Suprapubic skin (tissue), 4 donors: ENCODE results near the gene PDE4D. TPM values are rescaled to one million over a fixed set of nuclear protein-coding genes. Genes with fewer than 3 reads are reported as not detected.

Experiments
- DNase-seq, 2 donors: peaks; one replicate each; pipeline ENCODE4 v3.0.0-alpha.2; 2019; ENCODE audit warnings: low spot score in 2 of 2
- H3K27ac ChIP-seq: fragments of 200-600 bp; sonication (generic); one replicate; pipeline ENCODE4 v1.5.1; 2019
- H3K27me3 ChIP-seq: fragments of 200-600 bp; sonication (generic); one replicate; pipeline ENCODE4 v1.5.1; 2019
- H3K36me3 ChIP-seq: fragments of 200-600 bp; sonication (generic); one replicate; pipeline ENCODE4 v1.5.1; 2019
- H3K4me1 ChIP-seq: fragments of 200-600 bp; sonication (generic); one replicate; pipeline ENCODE4 v1.5.1; 2019
- H3K4me3 ChIP-seq: fragments of 200-600 bp; sonication (generic); one replicate; pipeline ENCODE4 v1.5.1; 2019; ENCODE audit warnings: mild to moderate bottlenecking
- H3K9me3 ChIP-seq: fragments of 200-600 bp; sonication (generic); one replicate; pipeline ENCODE4 v1.5.1; 2019
- CTCF ChIP-seq, 2 donors: fragments of 200-600 bp in 1 of 2; fragments of 450-650 bp in 1 of 2; sonication (generic) in 1 of 2; IDR thresholded peaks; one replicate each; pipeline ENCODE4 v1.5.1; 2016 to 2019; ENCODE audit warnings: antibody characterized with exemption in 2 of 2, mild to moderate bottlenecking in 1 of 2, moderate library complexity in 1 of 2
- EP300 ChIP-seq: sonication (generic); formaldehyde crosslinking; IDR thresholded peaks from one replicate; pipeline ENCODE4 v1.6.1; 2017; ENCODE audit warnings: antibody characterized with exemption
- POLR2A ChIP-seq, 2 donors: fragments of 450-650 bp; IDR thresholded peaks; one replicate each; pipeline ENCODE4 v1.6.1; 2017; ENCODE audit warnings: antibody characterized with exemption in 2 of 2, mild to moderate bottlenecking in 2 of 2, moderate library complexity in 2 of 2
- POLR2AphosphoS5 ChIP-seq, 3 donors: sonication (generic); formaldehyde crosslinking; IDR thresholded peaks; one replicate each; pipeline ENCODE4 v1.6.1; 2017; ENCODE audit warnings: antibody characterized with exemption in 3 of 3
- WGBS: methylation state at CpG from one replicate; pipeline ENCODE4 v1.1.5; 2018; 5-methylcytosine and 5-hydroxymethylcytosine counted together
- total RNA-seq, 4 donors: library from RNA; depleted of rRNA; stranded (reverse); fragments of >200 nt; gene quantifications; one replicate each; pipeline ENCODE4 v1.1.0, GENCODE V29; 2016

The PDE4D gene
- total RNA-seq, 4 donors from 2014 or later: 26.8 to 57.2 (median 29.9) TPM

GRCh38 chr5:59016925-59017324 is 876.6 kb downstream of the PDE4D start:
- no peak overlapping the region for H3K27ac ChIP-seq
- H3K4me1 ChIP-seq: no peaks in the 10 kb centered on the region
- DNase-seq: no peak
- H3K9me3 ChIP-seq: no peaks in the 10 kb centered on the region
- H3K4me3 ChIP-seq: no peak overlapping the region
- H3K27me3 ChIP-seq: no peaks in the 10 kb centered on the region
- no peaks in the 10 kb centered on the region for H3K36me3 ChIP-seq
- no peak for TF ChIP-seq EP300
- TF ChIP-seq CTCF (IDR thresholded peaks at IDR 0.05): no peak
- TF ChIP-seq POLR2A (IDR thresholded peaks at IDR 0.05): no peak
- TF ChIP-seq POLR2AphosphoS5 (IDR thresholded peaks at IDR 0.05): no peak
- 94% methylated on average over 5 of the region's 5 CpGs for WGBS

GRCh38 chr5:59008816-59009473 is 884.6 kb downstream of the PDE4D start:
- Histone ChIP-seq H3K9me3 (no peaks in the 10 kb centered on the region), H3K4me3 (no peak overlapping the region), H3K4me1 (no peaks in the 10 kb centered on the region), H3K27ac (no peak overlapping the region), H3K27me3 (no peaks in the 10 kb centered on the region), H3K36me3 (no peaks in the 10 kb centered on the region)
- TF ChIP-seq POLR2AphosphoS5 (IDR thresholded peaks at IDR 0.05) (no peak), EP300 (no peak), CTCF (IDR thresholded peaks at IDR 0.05) (no peak), POLR2A (IDR thresholded peaks at IDR 0.05) (no peak)
- DNase-seq: no peak

GRCh38 chr5:59007460-59008063 is 886.0 kb downstream of the PDE4D start:
- Histone ChIP-seq H3K36me3 (no peaks in the 10 kb centered on the region), H3K9me3 (no peaks in the 10 kb centered on the region), H3K27me3 (no peaks in the 10 kb centered on the region), H3K4me1 (no peaks in the 10 kb centered on the region), H3K4me3 (no peak overlapping the region), H3K27ac (no peak overlapping the region)
- no peak for TF ChIP-seq POLR2A (IDR thresholded peaks at IDR 0.05)
- TF ChIP-seq EP300: no peak
- TF ChIP-seq CTCF (IDR thresholded peaks at IDR 0.05): peak in 1 of 2 donors; percentile 18
- no peak for TF ChIP-seq POLR2AphosphoS5 (IDR thresholded peaks at IDR 0.05)
- DNase-seq: no peak
- 8% methylated on average over 2 of the region's 2 CpGs for WGBS

GRCh38 chr5:59005934-59006701 is 887.4 kb downstream of the PDE4D start:
- TF ChIP-seq EP300 (no peak), POLR2AphosphoS5 (IDR thresholded peaks at IDR 0.05) (no peak), POLR2A (IDR thresholded peaks at IDR 0.05) (no peak), CTCF (IDR thresholded peaks at IDR 0.05) (no peak)
- no peaks in the 10 kb centered on the region for H3K36me3 ChIP-seq
- H3K4me3 ChIP-seq: no peak overlapping the region
- H3K9me3 ChIP-seq: no peaks in the 10 kb centered on the region
- no peak for DNase-seq
- H3K4me1 ChIP-seq: no peaks in the 10 kb centered on the region
- H3K27me3 ChIP-seq: no peaks in the 10 kb centered on the region
- H3K27ac ChIP-seq: no peak overlapping the region
- 89% methylated on average over 7 of the region's 7 CpGs for WGBS

GRCh38 chr5:59003641-59004040 is 889.9 kb downstream of the PDE4D start:
- Histone ChIP-seq H3K4me3 (no peak overlapping the region), H3K4me1 (no peaks in the 10 kb centered on the region), H3K36me3 (no peaks in the 10 kb centered on the region), H3K9me3 (no peaks in the 10 kb centered on the region), H3K27me3 (no peaks in the 10 kb centered on the region), H3K27ac (no peak overlapping the region)
- TF ChIP-seq POLR2AphosphoS5 (IDR thresholded peaks at IDR 0.05): no peak
- no peak for TF ChIP-seq CTCF (IDR thresholded peaks at IDR 0.05)
- no peak for TF ChIP-seq POLR2A (IDR thresholded peaks at IDR 0.05)
- no peak for TF ChIP-seq EP300
- DNase-seq: no peak
- 86% methylated on average over 5 of the region's 5 CpGs for WGBS
